Transverse colon (tissue), 4 donors: ENCODE data around the gene LMF1. TPM values are rescaled to one million over a fixed set of nuclear protein-coding genes. Genes with fewer than 3 reads are reported as not detected.

Source experiments
- DNase-seq: peaks from one replicate; pipeline ENCODE4 v3.0.0-alpha.2; 2019
- H3K27ac ChIP-seq, 4 donors: fragments of 200-600 bp; sonication (generic); 2 replicates each; pipeline ENCODE4 v1.5.1; 2016 to 2018; ENCODE audit warnings: inconsistent platforms in 4 of 4
- H3K27me3 ChIP-seq: fragments of 200-600 bp; sonication (generic); 2 replicates; pipeline ENCODE4 v1.5.1; 2017; ENCODE audit warnings: inconsistent platforms
- H3K36me3 ChIP-seq, 4 donors: fragments of 200-600 bp; sonication (generic); 2 replicates each; pipeline ENCODE4 v1.5.1; 2017 to 2019; ENCODE audit warnings: inconsistent platforms in 4 of 4
- H3K4me1 ChIP-seq, 4 donors: fragments of 200-600 bp; sonication (generic); 2 replicates each; pipeline ENCODE4 v1.5.1; 2017 to 2020; ENCODE audit warnings: inconsistent platforms in 4 of 4
- H3K4me3 ChIP-seq, 4 donors: fragments of 200-600 bp; sonication (generic); 1 replicate in 1 of 4; 2 replicates in 3 of 4; pipeline versions ENCODE4 v1.5.1 to v1.6.1; 2017 to 2019; ENCODE audit warnings: inconsistent platforms in 4 of 4
- H3K9me3 ChIP-seq, 2 donors: fragments of 200-600 bp; sonication (generic); 2 replicates each; pipeline ENCODE4 v1.5.1; 2017 to 2019; ENCODE audit warnings: inconsistent platforms in 2 of 2
- CTCF ChIP-seq, 5 experiments: fragments of 200-600 bp in 3 of 5; fragments of 450-650 bp in 2 of 5; sonication (generic) in 3 of 5; IDR thresholded peaks; 1 replicate in 2 of 5; 2 replicates in 3 of 5; pipeline ENCODE4 v1.5.1; 2016 to 2017; ENCODE audit warnings: antibody characterized with exemption in 5 of 5, inconsistent platforms in 3 of 5, mild to moderate bottlenecking in 2 of 5, moderate library complexity in 1 of 5
- EP300 ChIP-seq: sonication (generic); formaldehyde crosslinking; IDR thresholded peaks from one replicate; pipeline ENCODE4 v1.6.1; 2017; ENCODE audit warnings: antibody characterized with exemption, low read depth
- POLR2A ChIP-seq: fragments of 450-650 bp; IDR thresholded peaks from one replicate; pipeline ENCODE4 v1.6.1; 2016; ENCODE audit warnings: antibody characterized with exemption, mild to moderate bottlenecking, moderate library complexity
- POLR2AphosphoS5 ChIP-seq, 3 donors: sonication (generic); formaldehyde crosslinking; IDR thresholded peaks; one replicate each; pipeline ENCODE4 v1.6.1; 2016; ENCODE audit warnings: antibody characterized with exemption in 3 of 3
- WGBS, 2 donors: methylation state at CpG; one replicate each; pipeline ENCODE4 v1.1.5; 2018; ENCODE audit warnings: low coverage in 1 of 2; 5-methylcytosine and 5-hydroxymethylcytosine counted together
- in situ Hi-C, 4 donors: fragments of 200-750 bp; cut with MboI; loops; one replicate each; pipeline versions ENCODE4 v1.15.0 to v1.15.1; 2017; ENCODE audit warnings: low sequenced_read_pairs in 3 of 4, low pct_ligation_motif_present in 1 of 4, low pct_unique_long_range_greater_than_20kb in 1 of 4
- intact Hi-C: fragments of 100-400 bp; cut with DNase I; formaldehyde crosslinking; loops from one replicate; pipeline ENCODE4 v1.15.1; 2023; ENCODE audit warnings: low total_unique reads
- total RNA-seq, 4 donors: library from RNA; depleted of rRNA; stranded (reverse); fragments of >200 nt; gene quantifications; one replicate each; pipeline ENCODE4 v1.1.0, GENCODE V29; 2016

Gene LMF1
- total RNA-seq, 4 donors from 2014 or later, result 15.9 to 34.8 (median 19.6) TPM

- 72 to 85% methylated on average over 5 of the region's 5 CpGs for WGBS, 2 donors
- in situ Hi-C loops, result no loop called here
- H3K36me3 ChIP-seq, result no peaks in the 10 kb centered on the region
- no peak for DNase-seq
- H3K4me3 ChIP-seq, result no peak overlapping the region
- no peak for TF ChIP-seq POLR2AphosphoS5 (IDR thresholded peaks at IDR 0.05)
- no peak for TF ChIP-seq CTCF (IDR thresholded peaks at IDR 0.05)
- no peak for TF ChIP-seq POLR2A
- TF ChIP-seq EP300, result no peak
- H3K4me1 ChIP-seq, result peaks cover 0 to 13% (median 2%) of the 10 kb centered on the region in 4 donors
- intact Hi-C loops, result no loop called here
- no peaks in the 10 kb centered on the region for H3K27me3 ChIP-seq
- H3K9me3 ChIP-seq, result no peaks in the 10 kb centered on the region
- no peak overlapping the region for H3K27ac ChIP-seq
Observed at GRCh38 chr16:924063-924462, 46.7 kb downstream of the LMF1 start.

- H3K27me3 ChIP-seq, result no peaks in the 10 kb centered on the region
- H3K27ac ChIP-seq, result no peak overlapping the region
- intact Hi-C loops, result no loop called here
- TF ChIP-seq CTCF (IDR thresholded peaks at IDR 0.05) (no peak), EP300 (no peak), POLR2A (no peak), POLR2AphosphoS5 (IDR thresholded peaks at IDR 0.05) (no peak)
- H3K9me3 ChIP-seq, result no peaks in the 10 kb centered on the region
- in situ Hi-C loops, result no loop called here
- H3K36me3 ChIP-seq, result no peaks in the 10 kb centered on the region
- peaks cover 0 to 13% (median 2%) of the 10 kb centered on the region in 4 donors for H3K4me1 ChIP-seq
- 95% methylated on average over 9 of the region's 9 CpGs; no CpG with 5 or more reads in 1 of the 2 donors for WGBS, 2 donors
- no peak overlapping the region for H3K4me3 ChIP-seq
- DNase-seq, result no peak
Observed at GRCh38 chr16:923184-923583, 47.6 kb downstream of the LMF1 start.

- no peaks in the 10 kb centered on the region for H3K27me3 ChIP-seq
- H3K27ac ChIP-seq, result no peak overlapping the region
- H3K4me1 ChIP-seq, result peaks cover 0 to 13% (median 2%) of the 10 kb centered on the region in 4 donors
- H3K4me3 ChIP-seq, result no peak overlapping the region
- DNase-seq, result no peak
- TF ChIP-seq EP300 (no peak), POLR2AphosphoS5 (IDR thresholded peaks at IDR 0.05) (no peak), CTCF (IDR thresholded peaks at IDR 0.05) (no peak), POLR2A (no peak)
- WGBS, 2 donors, result 95% methylated on average over 13 of the region's 13 CpGs; no CpG with 5 or more reads in 1 of the 2 donors
- in situ Hi-C loops, result no loop called here
- intact Hi-C loops, result no loop called here
- H3K36me3 ChIP-seq, result no peaks in the 10 kb centered on the region
- no peaks in the 10 kb centered on the region for H3K9me3 ChIP-seq
Observed at GRCh38 chr16:922051-922450, 48.7 kb downstream of the LMF1 start.

- peaks cover 0 to 13% (median 2%) of the 10 kb centered on the region in 4 donors for H3K4me1 ChIP-seq
- H3K27ac ChIP-seq, result peak overlapping the region in 2 of 4 donors; percentile 28 to 30
- no peaks in the 10 kb centered on the region for H3K9me3 ChIP-seq
- in situ Hi-C loops, result no loop called here
- DNase-seq, result no peak
- H3K27me3 ChIP-seq, result no peaks in the 10 kb centered on the region
- no peak overlapping the region for H3K4me3 ChIP-seq
- 96 to 97% methylated on average over 4 to 32 of the region's 32 CpGs for WGBS, 2 donors
- intact Hi-C loops, result no loop called here
- TF ChIP-seq POLR2AphosphoS5 (IDR thresholded peaks at IDR 0.05), result no peak
- no peak for TF ChIP-seq CTCF (IDR thresholded peaks at IDR 0.05)
- TF ChIP-seq EP300, result no peak
- TF ChIP-seq POLR2A, result no peak
- no peaks in the 10 kb centered on the region for H3K36me3 ChIP-seq
Observed at GRCh38 chr16:921321-921905, 49.4 kb downstream of the LMF1 start.
